Loucy (cell line): ENCODE results near the gene MAN2A1.

Source experiments
- H2AFZ ChIP-seq: fragments of 200-600 bp; sonication (generic); 2 replicates; pipeline ENCODE4 v1.6.0; 2016; ENCODE audit warnings: antibody characterized with exemption, mild to moderate bottlenecking, low read length, moderate library complexity
- H3F3A ChIP-seq: fragments of 200-600 bp; 2 replicates; pipeline ENCODE4 v1.6.0; 2016; ENCODE audit warnings: antibody characterized with exemption, low read depth, mild to moderate bottlenecking
- H3K27me3 ChIP-seq: fragments of 200-600 bp; sonication (generic); 2 replicates; pipeline ENCODE4 v1.6.1; 2014; ENCODE audit warnings: low read length, mild to moderate bottlenecking; ENCODE audit not compliant: insufficient read depth, poor library complexity, severe bottlenecking
- H3K36me3 ChIP-seq: fragments of 200-600 bp; sonication (generic); 2 replicates; pipeline ENCODE4 v1.6.1; 2016; ENCODE audit warnings: low read length; ENCODE audit not compliant: insufficient read depth
- H3K4me1 ChIP-seq: fragments of 200-600 bp; sonication (generic); 2 replicates; pipeline ENCODE4 v1.5.1; 2014; ENCODE audit warnings: low read length, mild to moderate bottlenecking; ENCODE audit not compliant: insufficient read depth, poor library complexity, severe bottlenecking
- H3K4me2 ChIP-seq: fragments of 200-600 bp; sonication (generic); 2 replicates; pipeline ENCODE4 v1.6.0; 2014; ENCODE audit warnings: antibody characterized with exemption, low read length, low read depth, mild to moderate bottlenecking; ENCODE audit not compliant: poor library complexity, severe bottlenecking
- H3K4me3 ChIP-seq: fragments of 200-600 bp; sonication (generic); 2 replicates; pipeline ENCODE4 v1.5.1; 2014; ENCODE audit warnings: low read length, mild to moderate bottlenecking, mixed read lengths; ENCODE audit not compliant: poor library complexity, severe bottlenecking
- H3K79me2 ChIP-seq: fragments of 200-600 bp; sonication (generic); 2 replicates; pipeline ENCODE4 v1.6.1; 2014; ENCODE audit warnings: low read length; ENCODE audit not compliant: insufficient read depth
- H3K9ac ChIP-seq: fragments of 200-600 bp; sonication (generic); 2 replicates; pipeline ENCODE4 v1.6.0; 2014; ENCODE audit warnings: mild to moderate bottlenecking, low read depth, low read length, moderate library complexity; ENCODE audit not compliant: poor library complexity, severe bottlenecking
- H3K9me2 ChIP-seq: fragments of 200-600 bp; sonication (generic); replicated peaks from 2 replicates; pipeline ENCODE4 v1.6.1; 2016; ENCODE audit warnings: low read depth, low read length, mixed read lengths
- H3K9me3 ChIP-seq: fragments of 200-600 bp; sonication (generic); 2 replicates; pipeline ENCODE4 v1.6.1; 2014; ENCODE audit warnings: mild to moderate bottlenecking, antibody characterized with exemption, low read length, low read depth; ENCODE audit not compliant: insufficient read depth
- H4K20me1 ChIP-seq: fragments of 200-600 bp; sonication (generic); 2 replicates; pipeline ENCODE4 v1.6.0; 2014; ENCODE audit warnings: antibody characterized with exemption, low read length, mild to moderate bottlenecking; ENCODE audit not compliant: insufficient read depth, poor library complexity, severe bottlenecking
- CTCF ChIP-seq: fragments of 200-600 bp; sonication (generic); conservative IDR thresholded peaks from 2 replicates; pipeline ENCODE4 v1.5.1; 2014; ENCODE audit warnings: mild to moderate bottlenecking, antibody characterized with exemption, low read length
- EZH2phosphoT487 ChIP-seq: fragments of 200-600 bp; IDR thresholded peaks from 2 replicates; pipeline ENCODE4 v1.6.1; 2018; ENCODE audit warnings: antibody characterized with exemption, mild to moderate bottlenecking, moderate library complexity, borderline replicate concordance

The MAN2A1 gene

GRCh38 chr5:109880907-109881685 lies 191.4 kb downstream of the MAN2A1 start:
- Histone ChIP-seq H3K9me2 (no peaks in the 10 kb centered on the region), H2AFZ (no peak overlapping the region), H4K20me1 (no peaks in the 10 kb centered on the region), H3K9me3 (no peaks in the 10 kb centered on the region), H3K4me3 (no peak overlapping the region), H3K9ac (no peak overlapping the region), H3K4me1 (no peaks in the 10 kb centered on the region), H3K36me3 (no peaks in the 10 kb centered on the region), H3K4me2 (no peak overlapping the region), H3F3A (no peaks in the 10 kb centered on the region), H3K27me3 (no peaks in the 10 kb centered on the region), H3K79me2 (no peaks in the 10 kb centered on the region)
- TF ChIP-seq EZH2phosphoT487 (no peak), CTCF (no peak)

DNA sequence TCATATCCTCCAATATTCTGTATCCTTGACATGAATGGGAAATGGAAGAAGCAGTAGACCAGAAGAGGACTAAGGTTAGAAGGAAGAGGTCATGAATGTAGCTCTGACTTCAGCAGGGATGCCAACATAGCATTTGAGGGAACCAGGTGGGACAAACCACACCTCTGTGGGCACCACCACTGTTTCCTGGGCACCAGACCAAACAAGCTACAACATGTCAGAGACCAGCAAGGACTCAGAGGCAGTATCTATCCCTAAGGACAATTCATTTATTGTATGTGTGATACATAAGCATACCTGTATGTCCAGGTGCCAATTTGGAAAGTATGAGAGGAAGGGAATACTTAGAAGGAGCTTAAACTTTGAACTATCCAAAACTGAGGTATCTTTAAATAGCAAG lies 192.8 kb downstream of the MAN2A1 start:
- H3K9ac ChIP-seq, result no peak overlapping the region
- no peaks in the 10 kb centered on the region for H3K9me2 ChIP-seq
- no peaks in the 10 kb centered on the region for H3K9me3 ChIP-seq
- no peak overlapping the region for H3K4me2 ChIP-seq
- no peak overlapping the region for H3K4me3 ChIP-seq
- H3K79me2 ChIP-seq, result no peaks in the 10 kb centered on the region
- no peaks in the 10 kb centered on the region for H3K27me3 ChIP-seq
- no peaks in the 10 kb centered on the region for H3K4me1 ChIP-seq
- no peaks in the 10 kb centered on the region for H4K20me1 ChIP-seq
- H3F3A ChIP-seq, result no peaks in the 10 kb centered on the region
- H3K36me3 ChIP-seq, result no peaks in the 10 kb centered on the region
- H2AFZ ChIP-seq, result no peak overlapping the region
- no peak for TF ChIP-seq EZH2phosphoT487
- no peak for TF ChIP-seq CTCF

- H3F3A ChIP-seq, result no peaks in the 10 kb centered on the region
- H3K4me3 ChIP-seq, result no peak overlapping the region
- H4K20me1 ChIP-seq, result no peaks in the 10 kb centered on the region
- H3K9me3 ChIP-seq, result no peaks in the 10 kb centered on the region
- no peaks in the 10 kb centered on the region for H3K79me2 ChIP-seq
- H2AFZ ChIP-seq, result no peak overlapping the region
- no peaks in the 10 kb centered on the region for H3K4me1 ChIP-seq
- no peaks in the 10 kb centered on the region for H3K27me3 ChIP-seq
- H3K9ac ChIP-seq, result no peak overlapping the region
- no peak overlapping the region for H3K4me2 ChIP-seq
- TF ChIP-seq EZH2phosphoT487, result no peak
- no peaks in the 10 kb centered on the region for H3K36me3 ChIP-seq
- no peaks in the 10 kb centered on the region for H3K9me2 ChIP-seq
Measured at GRCh38 chr5:109884676-109885075, 194.9 kb downstream of the MAN2A1 start.

DNA sequence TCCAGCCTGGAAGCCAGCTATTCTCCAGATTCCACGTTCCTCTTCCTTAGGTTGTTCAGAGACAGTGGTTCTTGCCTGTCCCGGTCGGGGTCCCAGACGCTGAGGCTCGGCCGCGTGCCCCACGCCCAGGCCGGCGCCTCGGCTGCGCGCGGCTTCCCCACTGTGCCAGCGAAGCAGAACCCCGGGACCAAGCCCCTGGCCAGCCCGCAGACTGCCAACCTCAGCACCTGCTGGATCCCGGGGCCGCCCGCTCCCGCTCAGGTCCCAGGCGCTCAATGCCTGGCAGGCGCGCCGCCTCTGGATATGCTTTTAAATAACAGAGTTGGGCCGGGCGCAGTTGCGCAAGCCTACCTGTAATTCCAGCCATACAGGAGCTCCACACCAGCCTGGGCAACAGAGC lies 195.5 kb downstream of the MAN2A1 start:
- H3K27me3 ChIP-seq, result no peaks in the 10 kb centered on the region
- TF ChIP-seq EZH2phosphoT487, result no peak
- no peak for TF ChIP-seq CTCF
- no peak overlapping the region for H3K4me3 ChIP-seq
- H3K36me3 ChIP-seq, result no peaks in the 10 kb centered on the region
- H3K9me2 ChIP-seq, result no peaks in the 10 kb centered on the region
- no peaks in the 10 kb centered on the region for H3F3A ChIP-seq
- H4K20me1 ChIP-seq, result no peaks in the 10 kb centered on the region
- no peak overlapping the region for H2AFZ ChIP-seq
- H3K79me2 ChIP-seq, result no peaks in the 10 kb centered on the region
- no peak overlapping the region for H3K9ac ChIP-seq
- H3K4me1 ChIP-seq, result no peaks in the 10 kb centered on the region
- H3K9me3 ChIP-seq, result no peaks in the 10 kb centered on the region
- no peak overlapping the region for H3K4me2 ChIP-seq
